Naive thymus-derived CD4-positive, alpha-beta T cell (primary cell): ENCODE data around the gene DENND2D. TPM values are rescaled to one million over a fixed set of nuclear protein-coding genes. Genes with fewer than 3 reads are reported as not detected.

Experiments used
- ATAC-seq: fragments of 150-1000 bp; cut with Tn5 transposase; 2 replicates; pipeline ENCODE4 v1.10.0; 2021; ENCODE audit warnings: mild to moderate bottlenecking, moderate library complexity
- CTCF ChIA-PET: fragments of 350-600 bp; sonication (Branson Sonifier 250); formaldehyde crosslinking; loops from one replicate; lab custom pipeline; 2021; ENCODE audit warnings: antibody characterized with exemption; lab: Charles Lee
- POLR2A ChIA-PET: fragments of 350-600 bp; sonication (Branson Sonifier 250); formaldehyde crosslinking; loops from one replicate; lab custom pipeline; 2021; ENCODE audit warnings: antibody characterized with exemption, inconsistent platforms; lab: Charles Lee
- DNase-seq, 9 donors: peaks; one replicate each; pipeline versions ENCODE4 v3.0.0 to v3.0.0-alpha.2; 2020 to 2022; ENCODE audit warnings: mixed read lengths in 1 of 9
- H3K27ac ChIP-seq: one replicate; pipeline ENCODE4 v1.7.0; 2013; ENCODE audit warnings: mild to moderate bottlenecking, low read depth, low read length, moderate library complexity
- H3K27me3 ChIP-seq, 2 donors: one replicate each; pipeline ENCODE4 v1.7.0; 2013; ENCODE audit warnings: low read length in 2 of 2, mild to moderate bottlenecking in 2 of 2, moderate library complexity in 2 of 2; ENCODE audit not compliant: control insufficient read depth in 2 of 2, insufficient read depth in 2 of 2
- H3K36me3 ChIP-seq, 3 experiments: 1 replicate in 2 of 3; 2 replicates in 1 of 3; pipeline ENCODE4 v1.7.0; 2013; ENCODE audit warnings: low read length in 3 of 3, mild to moderate bottlenecking in 3 of 3, moderate library complexity in 1 of 3; ENCODE audit not compliant: insufficient read depth in 3 of 3, control insufficient read depth in 2 of 3
- H3K4me1 ChIP-seq, 2 donors: one replicate each; pipeline ENCODE4 v1.7.0; 2013; ENCODE audit warnings: low read length in 2 of 2, mild to moderate bottlenecking in 2 of 2, moderate library complexity in 1 of 2; ENCODE audit not compliant: control insufficient read depth in 2 of 2, insufficient read depth in 2 of 2
- H3K4me3 ChIP-seq: 2 replicates; pipeline ENCODE4 v1.7.0; 2013; ENCODE audit warnings: mild to moderate bottlenecking, low read length
- H3K9me3 ChIP-seq, 3 experiments: 1 replicate in 2 of 3; 2 replicates in 1 of 3; pipeline ENCODE4 v1.7.0; 2013; ENCODE audit warnings: low read length in 3 of 3; ENCODE audit not compliant: control insufficient read depth in 2 of 3
- H3K27ac Mint-ChIP-seq, 9 donors: one replicate each; pipeline ENCODE4 v1.8.0; 2020 to 2022; ENCODE audit warnings: mixed read lengths in 9 of 9, mild to moderate bottlenecking in 8 of 9, moderate library complexity in 5 of 9, inconsistent platforms in 2 of 9
- H3K27me3 Mint-ChIP-seq, 5 donors: one replicate each; pipeline ENCODE4 v1.8.0; 2021 to 2022; ENCODE audit warnings: mixed read lengths in 5 of 5, mild to moderate bottlenecking in 1 of 5
- H3K36me3 Mint-ChIP-seq, 5 donors: one replicate each; pipeline ENCODE4 v1.8.0; 2020 to 2022; ENCODE audit warnings: mixed read lengths in 5 of 5, mild to moderate bottlenecking in 3 of 5, inconsistent platforms in 1 of 5
- H3K4me1 Mint-ChIP-seq, 7 donors: one replicate each; pipeline ENCODE4 v1.8.0; 2020 to 2022; ENCODE audit warnings: mixed read lengths in 7 of 7, mild to moderate bottlenecking in 3 of 7, inconsistent platforms in 1 of 7
- H3K4me3 Mint-ChIP-seq, 10 donors: one replicate each; pipeline ENCODE4 v1.8.0; 2020 to 2022; ENCODE audit warnings: mild to moderate bottlenecking in 10 of 10, mixed read lengths in 10 of 10, moderate library complexity in 6 of 10, inconsistent platforms in 2 of 10
- H3K9me3 Mint-ChIP-seq, 11 donors: one replicate each; pipeline ENCODE4 v1.8.0; 2020 to 2022; ENCODE audit warnings: mixed read lengths in 11 of 11, mild to moderate bottlenecking in 4 of 11, inconsistent platforms in 1 of 11, moderate library complexity in 1 of 11
- intact Hi-C, 2 donors: fragments of 100-400 bp; cut with micrococcal nuclease; formaldehyde crosslinking; loops; one replicate each; pipeline ENCODE4 v1.15.1; 2023
- polyA plus RNA-seq, 2 donors: library from polyadenylated mRNA; unstranded; fragments of 300-500 nt; fragmentation: Illumina TruSeq; gene quantifications; one replicate each; pipeline ENCODE4 v1.2.3, GENCODE V29; 2021
- total RNA-seq, 6 experiments: library from RNA in 5 of 6; stranded (reverse) in 5 of 6; gene quantifications; 1 replicate in 5 of 6; 2 replicates in 1 of 6; pipeline ENCODE4 v1.2.3 and lab custom pipeline; 2021 to 2026

DENND2D gene
- total and polyA plus RNA-seq, 7 experiments from 2014 or later: 122 to 421 (median 288) TPM

GRCh38 chr1:111228748-111229126 is 28.3 kb upstream of the DENND2D start:
- DNase-seq (no peak), ATAC-seq (no peak)
- H3K4me1 Mint-ChIP-seq: peaks cover 47 to 90% (median 86%) of the 10 kb centered on the region in 7 donors
- no peak overlapping the region for H3K4me3 ChIP-seq
- H3K9me3 ChIP-seq: no peaks in the 10 kb centered on the region
- H3K36me3 ChIP-seq: no peaks in the 10 kb centered on the region
- H3K27ac Mint-ChIP-seq: peak overlapping the region; percentile 30 to 99 (median 93)
- ChIA-PET CTCF (interaction anchor here (0.6 to 17.6 kb wide), 10 partner anchors 8 to 198 kb away, joined by 3 to 341 read pairs (median 3); partner anchors contain the start of gene DENND2D), POLR2A (interaction anchor here (0.5 to 18.8 kb wide), 8 partner anchors 12 to 1681 kb away, joined by 3 to 1128 read pairs (median 4); partner anchors contain the start of gene DENND2D)
- H3K36me3 Mint-ChIP-seq: peaks cover 0 to 10% (median 5%) of the 10 kb centered on the region in 5 donors
- peaks cover 52 to 75% of the 10 kb centered on the region in 2 donors for H3K4me1 ChIP-seq
- H3K27me3 Mint-ChIP-seq: no peaks in the 10 kb centered on the region
- intact Hi-C loops: loop anchor here (2.0 to 10.0 kb wide), 3 partner anchors 22 to 529 kb away; partner anchors contain the start of genes C1orf162 (in 1 of the 2) and DDX20 (in 1 of the 2)
- peaks cover 0 to 6% (median 0%) of the 10 kb centered on the region in 11 donors for H3K9me3 Mint-ChIP-seq
- peak overlapping the region; percentile 71 for H3K27ac ChIP-seq
- no peaks in the 10 kb centered on the region for H3K27me3 ChIP-seq
- H3K4me3 Mint-ChIP-seq: peak overlapping the region in 8 of 10 donors; percentile 7 to 88 (median 70)

DNA sequence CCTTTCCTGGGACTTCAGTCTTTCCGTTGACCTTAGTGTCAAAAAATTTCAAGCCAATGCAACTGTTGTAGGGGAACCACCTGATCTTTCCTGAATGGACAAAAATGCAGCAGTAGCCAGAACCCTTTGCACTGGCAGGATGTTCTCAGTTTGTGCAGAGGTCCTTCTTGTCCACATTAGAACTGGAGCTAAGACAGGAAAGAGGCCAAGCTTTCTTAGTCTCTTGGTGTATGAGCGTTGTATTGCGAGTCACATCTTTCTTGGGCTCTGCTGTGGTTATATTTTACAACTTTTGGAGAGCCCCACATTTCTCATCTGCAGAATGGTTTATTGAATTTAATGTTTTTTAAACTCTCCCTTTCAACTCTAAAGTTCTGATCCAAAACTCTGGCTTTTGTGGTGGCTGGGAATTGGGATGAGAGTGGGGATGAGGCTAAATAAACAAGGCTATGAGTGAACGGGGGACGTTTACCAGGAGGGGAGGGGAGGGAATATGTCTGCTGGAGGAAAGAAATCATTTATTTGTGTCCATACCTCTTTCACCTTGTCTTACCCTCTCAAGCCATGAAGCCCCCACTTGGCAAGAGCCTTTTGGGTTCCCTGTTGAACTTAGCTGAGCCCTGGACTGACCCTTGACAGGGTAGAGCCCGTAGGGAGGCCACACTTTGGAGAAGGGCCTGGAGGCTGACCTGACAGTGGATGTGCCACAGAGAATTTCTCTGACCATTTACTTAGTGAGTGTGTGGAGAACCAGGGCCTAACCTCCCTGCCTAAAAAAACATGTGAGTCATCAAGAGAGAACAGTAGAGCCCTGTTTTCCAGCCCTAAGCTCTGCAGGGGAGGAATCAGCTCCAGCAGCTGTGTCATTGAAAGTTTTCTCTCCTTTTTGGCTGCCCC is 27.7 kb upstream of the DENND2D start:
- CTCF ChIA-PET: interaction anchor here (0.6 to 17.6 kb wide), 12 partner anchors 8 to 198 kb away, joined by 3 to 341 read pairs (median 3); partner anchors contain the start of gene DENND2D
- DNase-seq: no peak

DNA sequence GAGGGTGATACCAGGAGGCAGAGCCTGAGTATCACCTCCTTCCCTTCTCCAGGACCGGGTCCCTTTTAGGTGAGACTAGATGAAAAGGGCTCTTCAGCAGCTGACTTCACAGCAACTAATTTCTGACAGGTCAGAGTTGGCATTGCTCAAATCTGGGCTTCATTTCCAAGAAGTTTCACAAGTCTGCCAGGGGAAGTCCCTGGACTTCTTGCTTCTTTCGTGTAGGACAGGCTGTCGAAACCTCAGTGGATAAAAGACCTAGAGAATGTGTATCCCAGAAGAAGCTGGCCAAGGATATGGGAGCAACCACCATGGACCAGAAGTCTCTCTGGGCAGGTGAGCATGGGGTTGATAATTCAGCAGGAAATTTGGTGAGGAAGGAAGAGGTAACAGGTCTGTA is 27.0 kb upstream of the DENND2D start, which contains the start of gene CHI3L2:
Gene CHI3L2 (plus strand): TSS at position 280 of the 400 bp plus-strand sequence. CDS start 17 bp downstream, at position 297.
- Mint-ChIP-seq H3K9me3 (peaks cover 0 to 6% (median 0%) of the 10 kb centered on the region in 11 donors), H3K4me3 (peak within 1 kb of the TSS; percentile 57 to 88 (median 75)), H3K4me1 (peaks cover 56 to 97% (median 92%) of the 10 kb centered on the region in 7 donors), H3K36me3 (peaks cover 0 to 10% (median 5%) of the 10 kb centered on the region in 5 donors), H3K27me3 (no peaks in the 10 kb centered on the region), H3K27ac (peak within 1 kb of the TSS; percentile 74 to 99 (median 93))
- DNase-seq (no peak), ATAC-seq (no peak)
- CTCF ChIA-PET: interaction anchor here (0.7 to 17.6 kb wide), 5 partner anchors 19 to 107 kb away, joined by 3 to 341 read pairs (median 3); partner anchors contain the start of gene DENND2D
- intact Hi-C loops: loop anchor here (5.0 to 10.0 kb wide), 2 partner anchors 247 to 530 kb away; partner anchors contain the start of genes C1orf162 (in 1 of the 2) and DDX20 (in 1 of the 2)
- Histone ChIP-seq H3K27ac (peak within 1 kb of the TSS; percentile 71), H3K4me3 (no peak within 1 kb of the TSS), H3K36me3 (no peaks in the 10 kb centered on the region), H3K9me3 (no peaks in the 10 kb centered on the region), H3K27me3 (no peaks in the 10 kb centered on the region), H3K4me1 (peaks cover 64 to 84% of the 10 kb centered on the region in 2 donors)
- POLR2A ChIA-PET: interaction anchor here (0.7 to 18.8 kb wide), 8 partner anchors 11 to 179 kb away, joined by 3 to 1128 read pairs (median 4); partner anchors contain the start of genes CEPT1, DENND2D and DRAM2

More for the DNA sequence above, 27.7 kb upstream of the DENND2D start:
- no peaks in the 10 kb centered on the region for H3K9me3 ChIP-seq
- no peaks in the 10 kb centered on the region for H3K27me3 Mint-ChIP-seq
- peaks cover 50 to 96% (median 92%) of the 10 kb centered on the region in 7 donors for H3K4me1 Mint-ChIP-seq
- POLR2A ChIA-PET: interaction anchor here (0.6 to 18.8 kb wide), 8 partner anchors 11 to 106 kb away, joined by 3 to 1128 read pairs (median 4); partner anchors contain the start of genes CEPT1, DENND2D and DRAM2
- peaks cover 0 to 6% (median 0%) of the 10 kb centered on the region in 11 donors for H3K9me3 Mint-ChIP-seq
- H3K36me3 ChIP-seq: no peaks in the 10 kb centered on the region
- no peak for ATAC-seq
- H3K4me3 ChIP-seq: no peak overlapping the region
- intact Hi-C loops: loop anchor here (2.0 to 10.0 kb wide), 3 partner anchors 23 to 529 kb away; partner anchors contain the start of genes C1orf162 (in 1 of the 2) and DDX20 (in 1 of the 2)
- peaks cover 58 to 79% of the 10 kb centered on the region in 2 donors for H3K4me1 ChIP-seq
- H3K27ac Mint-ChIP-seq: peak overlapping the region; percentile 74 to 99 (median 93)
- no peaks in the 10 kb centered on the region for H3K27me3 ChIP-seq
- peak overlapping the region; percentile 57 to 88 (median 75) for H3K4me3 Mint-ChIP-seq
- peaks cover 0 to 10% (median 5%) of the 10 kb centered on the region in 5 donors for H3K36me3 Mint-ChIP-seq
- H3K27ac ChIP-seq: peak overlapping the region; percentile 71

DNA sequence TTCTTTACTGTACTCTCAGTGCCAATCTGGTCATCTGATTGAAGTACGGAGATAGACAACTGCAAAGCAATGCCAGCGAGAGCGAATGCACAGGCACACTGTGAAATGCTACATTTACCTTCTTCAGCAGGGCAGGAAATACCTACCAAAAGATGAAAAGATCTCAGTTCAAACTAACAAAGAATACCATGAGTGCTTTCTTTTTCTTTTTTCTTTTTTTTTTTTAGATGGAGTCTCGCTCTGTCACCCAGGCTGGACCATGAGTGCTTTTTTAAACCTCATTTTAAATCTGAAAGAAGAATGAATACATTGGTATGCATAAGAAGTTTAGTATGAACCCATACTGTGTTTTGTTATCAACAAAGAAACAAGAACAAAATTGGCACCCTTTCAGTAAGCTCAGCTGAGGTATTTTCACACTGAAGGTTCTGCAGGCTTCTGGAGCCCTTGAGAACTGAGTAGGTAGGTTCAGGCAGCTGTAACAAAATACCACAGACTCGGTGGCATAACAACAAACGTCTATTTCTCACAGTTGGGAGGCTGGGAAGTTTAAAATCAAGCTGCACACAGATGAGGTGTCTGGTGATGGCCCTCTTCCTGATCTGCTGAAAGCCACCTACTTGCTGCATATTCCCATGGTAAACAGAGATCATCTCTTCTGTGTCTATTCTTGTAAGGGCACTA is 25.4 kb upstream of the DENND2D start:
- Mint-ChIP-seq H3K36me3 (peaks cover 0 to 5% (median 4%) of the 10 kb centered on the region in 5 donors), H3K27ac (peak overlapping the region; percentile 88 to 99 (median 94)), H3K9me3 (peaks cover 0 to 6% (median 0%) of the 10 kb centered on the region in 11 donors), H3K27me3 (no peaks in the 10 kb centered on the region), H3K4me3 (peak overlapping the region; percentile 68 to 88 (median 82)), H3K4me1 (peaks cover 63 to 97% (median 92%) of the 10 kb centered on the region in 7 donors)
- Histone ChIP-seq H3K4me3 (peak overlapping the region; percentile 41), H3K27me3 (no peaks in the 10 kb centered on the region), H3K36me3 (no peaks in the 10 kb centered on the region), H3K4me1 (peaks cover 80 to 88% of the 10 kb centered on the region in 2 donors), H3K9me3 (no peaks in the 10 kb centered on the region), H3K27ac (peak overlapping the region; percentile 71)
- CTCF ChIA-PET: interaction anchor here (0.7 to 17.6 kb wide), 7 partner anchors 11 to 195 kb away, joined by 3 to 341 read pairs (median 7); partner anchors contain the start of gene DENND2D
- POLR2A ChIA-PET: interaction anchor here (0.6 to 18.8 kb wide), 22 partner anchors 9 to 262 kb away, joined by 3 to 1128 read pairs (median 3); partner anchors contain the start of genes DENND2D and LRIF1
- intact Hi-C loops: loop anchor here (1.0 to 10.0 kb wide), 4 partner anchors 10 to 531 kb away; partner anchors contain the start of genes C1orf162 (in 1 of the 2) and DDX20 (in 1 of the 2)
- DNase-seq (peak in 7 of 9 donors; percentile 60 to 78 (median 72)), ATAC-seq (peak; percentile 68)

DNA sequence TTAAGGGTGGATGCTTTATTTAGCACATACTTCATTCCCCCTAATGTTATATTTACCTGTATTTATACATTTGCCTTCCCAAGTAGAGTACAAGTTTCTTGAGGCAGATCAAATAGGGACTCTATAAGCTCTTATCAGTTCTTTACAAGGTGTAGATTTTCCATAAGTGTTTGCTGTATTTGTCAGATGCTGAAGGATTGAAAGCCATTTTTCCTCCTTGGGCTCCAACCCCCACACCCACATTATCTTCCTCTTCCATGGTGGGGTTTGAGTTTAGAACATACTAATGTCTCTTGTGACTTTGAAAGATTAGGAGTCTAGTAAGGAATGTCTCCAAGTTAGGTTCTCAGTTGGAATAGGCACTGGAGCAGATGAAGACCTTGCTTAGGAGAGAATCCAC is 24.6 kb upstream of the DENND2D start:
- DNase-seq: no peak
- Histone ChIP-seq H3K4me3 (peak overlapping the region; percentile 41), H3K9me3 (no peaks in the 10 kb centered on the region), H3K4me1 (peaks cover 87 to 88% of the 10 kb centered on the region in 2 donors), H3K36me3 (no peaks in the 10 kb centered on the region), H3K27ac (peak overlapping the region; percentile 71), H3K27me3 (no peaks in the 10 kb centered on the region)
- intact Hi-C loops: loop anchor here (1.0 to 10.0 kb wide), 4 partner anchors 9 to 532 kb away; partner anchors contain the start of genes C1orf162 (in 1 of the 2) and DDX20 (in 1 of the 2)
- peaks cover 67 to 98% (median 94%) of the 10 kb centered on the region in 7 donors for H3K4me1 Mint-ChIP-seq
- CTCF ChIA-PET: interaction anchor here (0.7 to 17.6 kb wide), 9 partner anchors 9 to 194 kb away, joined by 3 to 341 read pairs (median 5); partner anchors contain the start of gene DENND2D
- H3K4me3 Mint-ChIP-seq: peak overlapping the region; percentile 68 to 88 (median 82)
- no peak for ATAC-seq
- no peaks in the 10 kb centered on the region for H3K27me3 Mint-ChIP-seq
- H3K9me3 Mint-ChIP-seq: peaks cover 0 to 5% (median 0%) of the 10 kb centered on the region in 11 donors
- peaks cover 0 to 5% (median 2%) of the 10 kb centered on the region in 5 donors for H3K36me3 Mint-ChIP-seq
- H3K27ac Mint-ChIP-seq: peak overlapping the region; percentile 88 to 99 (median 94)
- POLR2A ChIA-PET: interaction anchor here (0.7 to 18.8 kb wide), 17 partner anchors 8 to 261 kb away, joined by 3 to 1128 read pairs (median 3); partner anchors contain the start of genes DENND2D and LRIF1
